Astrocyte (in vitro differentiated cells and primary cell): ENCODE data around the gene UNC5C.

Source experiments
- EZH2 ChIP-seq: IDR thresholded peaks from 2 replicates; pipeline ENCODE4 v1.6.1; 2012; ENCODE audit warnings: mild to moderate bottlenecking, low read length, inconsistent platforms; ENCODE audit not compliant: insufficient read depth
- TF ChIP-seq, protein P1 (sequence below): IDR thresholded peaks from 2 replicates; pipeline ENCODE4 v1.5.1; 2011; ENCODE audit warnings: low read depth, mild to moderate bottlenecking, inconsistent platforms, low read length, moderate library complexity; ENCODE audit not compliant: insufficient read depth

DNA sequence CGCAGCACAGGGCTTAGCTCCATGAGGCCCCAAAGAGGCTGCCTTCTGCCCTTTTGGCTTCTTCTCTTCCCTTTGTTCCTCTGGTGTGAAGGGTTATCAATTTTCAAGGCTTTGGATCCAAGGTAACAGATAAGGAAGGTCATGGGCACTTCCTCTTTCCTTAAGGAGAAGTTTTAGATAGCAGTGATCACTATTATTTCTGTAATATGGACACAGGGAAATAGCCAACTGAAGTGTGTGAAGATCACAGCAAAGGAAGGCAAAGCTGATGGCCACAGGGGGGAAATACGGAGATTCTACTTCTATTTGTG lies 366.8 kb downstream of the UNC5C start:
- TF ChIP-seq, protein P1, sequence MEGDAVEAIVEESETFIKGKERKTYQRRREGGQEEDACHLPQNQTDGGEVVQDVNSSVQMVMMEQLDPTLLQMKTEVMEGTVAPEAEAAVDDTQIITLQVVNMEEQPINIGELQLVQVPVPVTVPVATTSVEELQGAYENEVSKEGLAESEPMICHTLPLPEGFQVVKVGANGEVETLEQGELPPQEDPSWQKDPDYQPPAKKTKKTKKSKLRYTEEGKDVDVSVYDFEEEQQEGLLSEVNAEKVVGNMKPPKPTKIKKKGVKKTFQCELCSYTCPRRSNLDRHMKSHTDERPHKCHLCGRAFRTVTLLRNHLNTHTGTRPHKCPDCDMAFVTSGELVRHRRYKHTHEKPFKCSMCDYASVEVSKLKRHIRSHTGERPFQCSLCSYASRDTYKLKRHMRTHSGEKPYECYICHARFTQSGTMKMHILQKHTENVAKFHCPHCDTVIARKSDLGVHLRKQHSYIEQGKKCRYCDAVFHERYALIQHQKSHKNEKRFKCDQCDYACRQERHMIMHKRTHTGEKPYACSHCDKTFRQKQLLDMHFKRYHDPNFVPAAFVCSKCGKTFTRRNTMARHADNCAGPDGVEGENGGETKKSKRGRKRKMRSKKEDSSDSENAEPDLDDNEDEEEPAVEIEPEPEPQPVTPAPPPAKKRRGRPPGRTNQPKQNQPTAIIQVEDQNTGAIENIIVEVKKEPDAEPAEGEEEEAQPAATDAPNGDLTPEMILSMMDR, result no peak
- no peak for TF ChIP-seq EZH2
